HG03432 (cell line): ENCODE data around the gene PRKD1.
"Not testable (repeated sequence)": the region's sequence is repeated elsewhere in the genome, so short reads cannot be mapped to it uniquely, and the experiment has no call there.

Experiments
- ATAC-seq: cut with Tn5 transposase; IDR thresholded peaks from one replicate; pipeline ENCODE4 v1.9.1; 2021; ENCODE audit warnings: mild to moderate bottlenecking, moderate library complexity; ENCODE audit not compliant: unreplicated experiment

Gene PRKD1

DNA sequence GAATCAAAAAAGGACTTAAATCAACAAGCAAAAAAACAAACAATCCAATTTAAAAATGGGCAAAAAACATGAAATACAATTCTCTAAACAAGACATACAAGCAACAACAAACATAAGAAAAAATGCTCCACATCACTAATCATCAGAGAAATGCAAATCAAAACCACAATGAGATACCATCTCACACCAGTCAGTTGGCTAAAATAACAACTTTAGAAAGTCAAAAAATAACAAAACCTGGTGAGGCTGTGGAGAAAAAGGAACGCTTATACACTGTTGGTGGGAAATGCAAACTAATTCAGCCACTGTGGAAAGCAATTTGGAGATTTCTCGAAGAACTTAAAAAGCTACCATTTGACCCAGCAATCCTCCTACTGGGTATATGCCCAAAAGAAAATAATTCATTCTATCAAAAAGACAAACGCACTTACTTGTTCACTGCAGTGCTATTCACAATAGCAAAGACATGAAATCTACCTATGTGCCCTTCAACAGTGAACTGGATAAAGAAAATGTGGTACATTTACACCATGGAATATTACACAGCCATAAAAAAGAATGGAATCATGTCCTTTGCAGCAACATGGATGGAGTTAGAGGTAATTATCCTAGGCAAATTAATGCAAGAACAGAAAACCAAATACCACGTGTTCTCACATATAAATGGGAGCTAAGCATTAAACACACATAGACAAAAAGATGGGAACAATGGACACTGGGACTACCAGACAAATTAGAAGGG lies 26.9 kb downstream of the PRKD1 start:
- no peak for ATAC-seq

DNA sequence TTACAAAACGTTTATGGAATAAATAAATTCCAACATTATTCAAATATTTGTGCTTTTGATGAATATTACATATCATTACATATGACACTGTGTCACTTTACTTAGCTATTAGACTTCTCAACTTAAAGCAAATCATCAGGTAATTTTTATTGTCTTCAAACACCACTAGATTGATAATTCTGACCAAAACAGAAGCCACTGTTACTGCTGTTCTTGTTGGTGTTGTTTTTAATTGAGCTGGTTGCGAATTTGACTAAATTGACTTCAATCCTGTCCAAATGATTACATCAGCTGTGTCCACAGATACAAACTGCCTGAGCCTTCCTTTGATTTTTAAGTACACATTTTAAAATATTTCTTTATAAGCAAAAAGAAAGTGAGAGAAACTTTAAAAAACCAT lies 29.2 kb downstream of the PRKD1 start:
- ATAC-seq: no peak

DNA sequence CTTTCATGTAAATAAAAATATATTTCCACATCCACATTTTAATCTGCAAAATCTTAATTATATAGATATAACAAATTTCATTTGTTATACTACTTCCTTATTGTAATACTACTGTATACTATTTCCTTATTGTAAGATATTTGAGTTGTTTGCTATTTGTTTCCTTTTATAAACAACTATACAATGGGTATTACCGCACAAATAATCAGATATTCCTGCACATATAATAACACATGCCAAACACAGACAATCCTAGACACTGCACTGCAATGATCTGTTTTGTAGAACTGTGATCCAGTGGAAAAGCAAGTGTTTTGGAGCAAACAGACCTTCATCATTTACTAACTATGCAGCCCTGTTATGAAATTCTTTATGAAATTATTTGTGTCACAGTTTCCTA lies 30.5 kb downstream of the PRKD1 start:
- no peak for ATAC-seq

DNA sequence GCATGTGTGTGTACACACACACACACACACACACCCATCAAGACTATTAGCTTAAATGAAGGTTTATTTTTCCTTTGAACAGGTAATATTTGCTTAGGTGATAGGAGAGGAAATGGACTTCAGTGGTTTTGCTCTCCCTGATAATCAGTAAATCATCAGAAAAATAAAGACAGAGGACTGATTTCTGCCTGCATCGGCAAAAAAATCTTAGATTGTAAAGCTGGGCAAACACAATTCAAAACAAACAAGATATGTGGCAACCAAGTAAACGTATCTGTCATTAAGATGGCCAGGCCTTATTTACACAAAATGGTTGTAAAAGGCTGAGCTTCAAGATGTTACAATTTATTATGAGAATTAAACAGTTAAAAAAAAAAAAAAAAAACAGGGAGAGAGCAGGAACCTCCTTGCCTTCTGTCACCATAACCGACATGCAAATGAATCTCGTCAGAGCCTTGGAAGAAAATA lies 31.3 kb downstream of the PRKD1 start:
- no peak for ATAC-seq

DNA sequence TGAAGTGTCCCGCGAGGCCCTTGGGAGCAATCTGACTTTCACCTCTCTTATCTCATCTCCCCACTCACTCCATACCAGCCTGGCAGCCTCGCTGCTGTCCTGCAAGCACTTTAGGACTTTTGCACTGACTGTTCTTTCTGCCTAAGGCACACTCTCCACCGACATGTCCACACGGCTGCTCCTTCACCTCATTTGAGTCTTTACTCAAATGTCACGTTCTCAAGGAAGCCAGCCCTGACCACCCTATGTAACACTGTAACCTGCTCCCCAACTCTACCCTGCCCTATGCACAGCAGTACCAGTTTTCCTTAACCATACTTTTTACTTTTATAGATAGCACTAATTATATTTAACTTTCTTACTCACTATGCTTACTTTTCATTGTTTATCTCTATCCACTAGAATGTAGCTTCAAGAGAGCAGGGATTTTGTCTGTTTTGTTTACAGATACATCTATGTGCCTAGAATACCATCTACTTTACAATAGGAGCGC lies 32.0 kb downstream of the PRKD1 start:
- ATAC-seq: no peak

DNA sequence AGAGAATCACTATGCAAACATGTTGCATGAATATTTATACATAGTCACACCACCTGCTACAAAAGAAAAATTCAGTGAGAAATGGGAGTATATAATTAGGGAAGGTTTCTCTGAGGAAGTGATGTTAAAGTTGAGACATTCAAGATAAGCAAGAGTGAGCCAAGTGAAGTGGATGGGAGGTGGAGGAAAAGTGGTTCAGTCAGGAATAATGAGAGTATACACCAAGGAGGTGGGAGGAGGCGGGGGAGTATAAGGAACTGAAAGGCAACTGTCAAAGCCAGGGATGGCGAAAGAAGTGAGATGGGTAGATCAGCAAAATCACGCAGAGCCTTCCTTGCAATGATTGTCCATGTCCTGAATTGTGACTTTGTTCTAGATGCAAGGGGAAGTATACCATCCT lies 33.7 kb downstream of the PRKD1 start:
- no peak for ATAC-seq

DNA sequence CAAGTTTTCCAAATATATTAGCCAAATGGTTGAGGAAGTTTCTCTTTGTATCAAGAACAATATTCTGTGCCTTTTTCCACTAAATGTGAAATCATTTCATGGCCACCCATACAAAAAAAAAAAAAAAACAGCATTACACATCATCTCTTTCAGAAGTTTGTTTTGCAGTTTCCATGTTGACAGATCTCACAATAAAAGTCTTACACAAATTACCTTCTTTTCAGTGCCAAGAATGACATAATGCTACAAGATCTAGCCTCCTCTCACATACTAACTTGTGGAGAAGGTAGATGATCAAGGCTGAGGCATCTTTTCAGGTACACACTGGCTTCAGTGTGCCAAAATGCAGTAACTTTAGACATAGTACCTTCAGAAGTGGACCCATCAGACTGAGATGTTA lies 35.3 kb downstream of the PRKD1 start:
- no peak for ATAC-seq

DNA sequence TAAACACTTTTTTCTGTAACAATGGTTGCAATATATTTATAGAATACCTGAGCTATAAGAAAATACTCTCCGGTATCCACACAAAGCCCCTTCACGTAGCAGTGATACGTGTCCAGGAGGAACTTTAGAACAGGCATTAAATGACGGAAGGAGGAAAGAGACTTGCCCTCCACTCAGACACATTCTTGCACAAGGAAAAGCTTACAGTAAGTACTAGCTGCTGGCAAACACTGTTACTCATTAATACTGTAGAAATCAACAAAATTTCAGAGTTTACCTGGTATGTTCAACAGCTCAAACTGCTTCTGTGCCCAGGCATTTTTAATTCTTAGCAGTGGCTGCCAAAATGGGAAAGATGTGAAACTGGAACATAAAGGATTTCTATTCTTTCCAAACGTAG lies 41.7 kb downstream of the PRKD1 start:
- ATAC-seq: no peak

DNA sequence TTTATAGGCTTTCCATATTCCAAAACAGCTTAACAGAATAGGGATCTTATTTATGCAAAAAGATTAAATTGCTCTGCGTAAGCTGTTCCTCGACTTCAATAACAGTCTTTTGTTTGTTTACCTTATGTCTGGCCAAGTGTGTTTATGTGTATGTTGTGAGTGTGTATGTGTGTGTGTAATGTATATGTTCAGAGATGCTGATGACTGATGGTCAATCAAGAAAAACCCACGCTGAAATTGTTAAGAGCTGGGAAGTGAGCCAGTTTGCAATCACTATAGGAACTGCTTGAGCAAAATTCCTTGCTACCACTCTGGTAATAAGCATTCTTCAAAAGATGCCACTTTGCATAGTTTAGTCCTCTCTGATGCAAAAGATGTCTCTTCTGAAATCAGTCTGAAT lies 59.6 kb downstream of the PRKD1 start:
- ATAC-seq: no peak

DNA sequence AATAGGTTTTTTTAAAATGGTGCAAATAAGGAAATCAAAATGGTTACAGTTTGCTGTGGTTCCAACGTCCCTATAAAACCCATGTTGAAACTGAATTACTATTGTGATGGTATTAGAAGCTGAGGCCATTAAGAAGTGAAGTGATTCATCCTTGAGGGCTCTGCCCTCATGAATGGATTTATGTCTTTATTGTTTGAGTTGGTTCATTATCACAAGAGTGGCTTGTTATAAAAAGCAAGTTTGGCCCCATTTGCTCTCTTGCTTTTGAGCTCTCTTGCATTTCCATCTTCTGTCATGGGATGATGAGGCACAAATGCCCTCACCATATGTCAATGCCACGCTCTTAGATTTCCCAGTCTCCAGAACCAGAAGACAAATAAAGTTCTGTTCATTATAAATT lies 62.3 kb downstream of the PRKD1 start:
- ATAC-seq: no peak

DNA sequence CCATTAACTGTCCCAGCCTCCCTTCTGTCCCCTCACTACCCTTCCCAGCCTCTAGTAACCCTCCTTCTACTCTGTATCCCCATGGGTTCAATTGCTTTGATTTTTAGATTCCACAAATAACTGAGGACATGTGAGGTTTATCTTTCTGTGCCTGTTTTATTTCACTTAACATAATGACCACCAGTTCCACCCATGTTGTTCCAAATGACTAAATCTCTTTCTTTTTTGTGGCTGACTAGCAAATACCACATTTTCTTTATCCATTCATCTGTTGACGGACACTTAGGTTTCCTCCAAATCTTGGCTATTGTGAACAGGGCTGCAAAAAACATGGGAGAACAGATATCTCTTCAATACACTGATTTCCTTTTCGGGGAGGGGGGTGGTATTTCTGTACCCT lies 65.7 kb downstream of the PRKD1 start:
- ATAC-seq: no peak

DNA sequence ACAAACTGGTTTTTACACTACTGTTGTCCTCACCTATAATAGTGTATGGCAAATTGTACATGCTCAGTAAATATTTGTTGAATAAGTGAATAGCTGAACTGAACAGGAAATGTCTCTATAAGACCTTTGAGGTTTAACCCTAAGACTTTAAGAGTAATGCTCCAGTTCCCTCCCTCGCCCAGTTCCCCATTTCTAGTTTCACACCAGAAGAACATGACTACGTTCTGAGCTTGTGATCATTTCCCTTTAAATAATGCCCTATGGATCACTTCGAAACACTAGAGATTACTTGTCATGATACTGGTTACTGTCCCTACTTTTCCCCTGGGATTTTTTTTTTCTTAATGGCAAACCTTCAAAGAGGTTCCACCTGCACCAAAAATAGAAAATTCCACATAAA lies 69.3 kb downstream of the PRKD1 start:
- ATAC-seq: peak; percentile 94

DNA sequence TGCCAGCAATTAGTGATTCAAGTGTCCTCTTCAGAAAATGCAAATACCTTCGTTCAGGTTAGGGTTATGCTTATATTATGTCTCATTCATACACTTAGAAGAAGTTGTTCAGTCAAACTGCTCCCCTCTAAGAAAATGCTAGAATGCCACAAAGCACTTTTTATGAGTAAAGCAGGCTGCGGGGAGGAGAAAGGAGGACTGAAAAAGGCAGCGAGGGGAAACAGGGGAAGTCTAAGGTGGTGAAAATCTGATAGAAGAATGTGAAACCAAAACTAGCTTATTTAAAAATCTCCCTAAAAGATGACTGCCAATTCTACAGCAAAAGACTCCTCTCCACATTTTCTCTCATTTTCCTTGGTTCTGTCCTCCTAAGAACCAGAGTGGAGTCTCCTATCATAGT lies 70.1 kb downstream of the PRKD1 start:
- ATAC-seq: peak; percentile 78

DNA sequence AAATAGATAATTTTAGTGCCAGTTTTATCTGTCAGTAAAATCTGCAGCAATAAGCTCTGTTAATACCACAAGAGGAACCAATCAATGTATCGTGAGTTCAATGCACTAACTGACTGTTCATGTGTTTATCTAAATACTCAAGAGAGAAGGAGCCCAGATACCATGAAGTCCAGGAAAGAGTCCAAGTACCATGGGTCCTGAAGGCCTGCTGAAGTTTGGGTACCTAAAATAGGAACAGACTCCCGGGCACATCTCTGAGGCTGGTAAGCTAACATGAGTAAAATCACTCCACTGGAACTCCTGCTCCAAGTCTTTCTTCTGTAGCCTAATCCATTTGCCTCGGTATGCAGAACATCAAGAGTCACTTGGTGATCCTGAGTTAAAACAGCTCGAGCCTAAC lies 71.1 kb downstream of the PRKD1 start:
- no peak for ATAC-seq

DNA sequence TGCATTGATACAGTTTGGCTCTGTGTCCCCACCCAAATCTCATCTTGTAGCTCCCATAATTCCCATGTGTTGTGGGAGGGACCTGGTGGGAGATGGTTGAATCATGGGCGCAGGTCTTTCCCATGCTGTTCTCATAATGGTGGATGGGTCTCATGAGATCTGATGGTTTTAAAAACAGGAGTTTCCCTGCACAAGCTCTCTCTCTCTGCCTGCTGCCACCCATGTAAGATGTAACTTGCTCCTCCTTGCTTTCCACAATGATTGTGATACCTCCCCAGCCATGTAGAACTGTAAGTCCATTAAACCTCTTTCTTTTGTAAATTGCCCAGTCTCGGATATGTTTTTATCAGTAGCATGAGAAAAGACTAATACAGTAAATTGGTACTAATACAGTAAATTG lies 74.0 kb downstream of the PRKD1 start:
- not testable (repeated sequence) for ATAC-seq

DNA sequence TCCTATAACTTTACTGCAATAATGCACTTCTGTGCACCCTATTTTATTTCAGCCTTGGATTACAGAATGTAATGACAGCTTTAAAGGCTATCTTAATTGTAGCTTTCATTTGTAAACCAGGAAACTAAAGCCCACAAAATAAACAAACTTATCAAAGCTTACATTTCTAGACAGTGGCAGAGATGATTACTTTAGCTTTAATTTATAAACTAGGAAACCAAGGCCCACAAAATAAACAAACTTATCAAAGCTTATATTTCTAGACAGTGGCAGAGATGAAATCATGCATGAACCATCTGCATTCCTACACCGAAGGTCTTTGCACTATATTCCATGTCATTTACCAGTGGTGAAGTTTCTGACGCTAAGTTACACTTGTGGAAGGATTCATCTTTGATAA lies 74.4 kb downstream of the PRKD1 start:
- no peak for ATAC-seq

DNA sequence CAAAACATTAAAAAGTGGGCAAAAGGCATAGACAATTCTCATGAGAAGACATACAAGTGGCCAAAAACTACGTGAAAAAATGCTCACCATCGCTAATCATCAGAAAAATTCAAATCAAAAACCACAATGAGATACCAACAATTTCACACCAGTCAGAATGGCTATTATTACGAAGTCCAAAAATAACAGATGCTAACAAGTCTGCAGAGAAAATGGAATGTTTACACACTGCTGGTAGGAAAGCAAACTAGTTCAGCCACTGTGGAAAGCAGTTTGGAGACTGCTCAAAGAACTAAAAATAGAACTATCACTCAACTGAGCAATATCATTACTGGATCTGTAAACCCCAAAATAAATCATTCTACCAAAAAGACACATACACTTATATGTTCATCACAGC lies 76.2 kb downstream of the PRKD1 start:
- no peak for ATAC-seq

DNA sequence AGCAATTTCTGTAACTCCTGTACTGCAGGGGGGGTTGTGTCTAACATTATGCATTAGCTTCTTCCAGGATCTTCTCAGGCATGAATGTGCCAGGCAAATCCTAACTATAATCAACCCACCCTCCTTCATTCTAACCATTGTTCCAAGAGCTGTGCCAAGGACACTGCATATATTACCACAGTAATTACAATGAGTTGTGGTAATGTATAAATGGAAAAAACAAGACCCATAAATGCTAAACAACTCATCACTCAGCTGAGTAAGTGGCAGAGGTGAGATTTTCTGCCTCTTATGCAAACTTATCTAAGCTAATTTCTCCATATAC lies 80.6 kb downstream of the PRKD1 start:
- ATAC-seq: peak; percentile 16

DNA sequence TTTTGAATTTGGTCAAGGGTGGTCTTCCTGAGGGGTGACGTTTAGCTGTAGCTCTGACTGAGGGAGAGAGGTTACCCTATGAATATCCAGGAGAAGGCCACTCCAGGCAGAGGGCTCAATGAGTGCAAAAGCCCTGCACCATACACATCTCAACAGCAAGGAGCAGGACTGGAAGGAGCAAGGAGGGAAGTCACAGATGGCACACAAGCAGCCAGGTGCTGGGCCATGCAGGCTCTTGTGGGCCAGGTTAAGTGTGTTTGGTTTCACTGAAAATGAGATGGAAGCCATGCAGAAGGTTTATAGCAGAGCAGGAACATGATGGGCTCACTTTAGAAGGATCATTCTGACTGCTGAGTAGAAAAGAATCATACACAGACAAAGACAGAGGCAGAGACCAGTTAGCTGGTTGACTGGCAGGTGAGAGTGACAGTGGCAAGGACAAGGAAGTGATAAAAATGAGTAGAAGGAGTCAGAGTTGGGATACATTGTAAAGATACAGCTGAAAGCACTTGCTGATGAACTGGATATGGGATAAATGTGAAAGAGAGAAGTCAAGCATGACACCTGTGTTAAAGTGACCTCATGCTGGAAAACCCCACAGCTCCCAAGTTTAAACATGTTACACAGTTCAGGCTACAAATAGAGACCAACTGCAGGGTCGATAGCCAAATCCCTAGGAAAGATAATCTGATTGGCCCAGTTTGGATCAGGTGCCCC lies 81.2 kb downstream of the PRKD1 start:
- ATAC-seq: peak; percentile 85

DNA sequence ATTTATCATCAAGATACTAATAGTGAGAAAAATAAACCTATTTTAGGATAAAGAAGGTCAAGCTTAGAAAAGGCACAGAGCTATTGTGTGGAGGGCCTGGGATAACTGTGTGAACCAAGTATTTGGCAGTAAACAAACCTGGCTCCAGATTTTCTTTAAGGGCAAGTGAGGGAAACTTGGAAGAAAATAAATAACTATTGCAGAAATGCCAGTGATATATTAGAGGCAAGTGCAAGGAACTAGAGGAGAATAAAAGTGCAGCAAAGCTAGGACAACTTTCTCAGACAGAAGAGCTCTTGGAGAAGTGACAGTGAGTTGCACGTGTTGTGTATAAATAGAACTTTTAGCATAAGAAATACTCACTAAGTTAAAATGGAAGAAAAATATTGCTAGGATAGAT lies 83.7 kb downstream of the PRKD1 start:
- ATAC-seq: no peak

DNA sequence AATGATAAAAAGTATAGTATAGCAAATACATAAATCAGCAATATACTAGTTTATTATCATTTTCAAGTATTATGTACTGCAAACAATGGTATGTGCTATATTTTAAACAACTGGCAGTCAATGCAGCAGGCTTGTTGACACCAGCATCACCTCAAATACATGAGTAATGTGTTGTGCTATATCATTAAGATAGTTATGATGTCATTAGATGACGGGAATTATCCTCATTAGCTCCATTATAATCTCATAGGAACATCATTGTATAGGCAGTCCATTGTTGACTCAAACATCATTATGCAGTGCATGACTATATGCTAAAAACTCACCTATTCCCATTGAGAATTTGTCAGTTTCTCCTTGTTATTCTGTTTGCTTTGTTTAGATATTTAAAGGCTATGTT lies 85.4 kb downstream of the PRKD1 start:
- ATAC-seq: no peak

DNA sequence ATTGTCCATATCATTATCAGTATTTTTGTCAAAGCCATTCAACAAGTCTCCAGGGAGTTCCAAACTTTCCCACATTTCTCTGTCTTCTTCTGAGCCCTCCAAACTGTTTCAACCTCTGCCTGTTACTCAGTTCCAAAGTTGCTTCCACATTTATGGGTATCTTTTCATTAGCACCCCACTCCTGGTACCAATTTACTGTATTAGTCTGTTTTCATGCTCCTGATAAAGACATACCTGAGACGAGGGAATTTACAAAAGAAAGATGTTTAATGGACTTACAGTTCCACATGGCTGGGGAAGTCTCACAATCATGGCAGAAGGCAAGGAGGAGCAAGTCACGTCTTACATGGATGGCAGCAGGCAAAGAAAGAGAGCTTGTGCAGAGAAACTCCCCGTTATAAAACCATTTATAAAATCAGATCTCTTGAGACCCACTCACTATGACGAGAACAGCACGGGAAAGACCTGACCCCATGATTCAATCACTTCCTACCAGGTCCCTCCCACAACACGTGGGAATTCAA lies 87.2 kb downstream of the PRKD1 start:
- not testable (repeated sequence) for ATAC-seq
